Activated naive CD8-positive, alpha-beta T cell (primary cell): ENCODE data around the gene TTLL13.
"Not testable (repeated sequence)": the region's sequence is repeated elsewhere in the genome, so short reads cannot be mapped to it uniquely, and the experiment has no call there.

Source experiments
- H3K27ac Mint-ChIP-seq: one replicate; pipeline ENCODE4 v1.8.0; 2021; ENCODE audit warnings: mixed read lengths
- H3K27me3 Mint-ChIP-seq: one replicate; pipeline ENCODE4 v1.8.0; 2021; ENCODE audit warnings: mixed read lengths
- H3K36me3 Mint-ChIP-seq: one replicate; pipeline ENCODE4 v1.8.0; 2021; ENCODE audit warnings: mixed read lengths
- H3K4me1 Mint-ChIP-seq: one replicate; pipeline ENCODE4 v1.8.0; 2021; ENCODE audit warnings: low read depth, mixed read lengths
- H3K4me3 Mint-ChIP-seq: one replicate; pipeline ENCODE4 v1.8.0; 2021; ENCODE audit warnings: mild to moderate bottlenecking, mixed read lengths
- H3K9me3 Mint-ChIP-seq: one replicate; pipeline ENCODE4 v1.8.0; 2021; ENCODE audit warnings: low read depth, mixed read lengths

The TTLL13 gene

GRCh38 chr15:90241343-90242192 lies 7.8 kb upstream of the TTLL13 start:
- Mint-ChIP-seq H3K27ac (no peak overlapping the region), H3K4me1 (peaks cover 6% of the 10 kb centered on the region), H3K36me3 (peaks cover 4% of the 10 kb centered on the region), H3K9me3 (no peaks in the 10 kb centered on the region), H3K4me3 (no peak overlapping the region), H3K27me3 (no peaks in the 10 kb centered on the region)

GRCh38 chr15:90243943-90244639 lies 5.3 kb upstream of the TTLL13 start:
- Mint-ChIP-seq H3K9me3 (no peaks in the 10 kb centered on the region), H3K4me3 (no peak overlapping the region), H3K27ac (no peak overlapping the region), H3K4me1 (peaks cover 8% of the 10 kb centered on the region), H3K36me3 (no peaks in the 10 kb centered on the region), H3K27me3 (no peaks in the 10 kb centered on the region)

GRCh38 chr15:90248789-90249202 lies 560 bp upstream of the TTLL13 start:
- H3K27me3 Mint-ChIP-seq, result no peaks in the 10 kb centered on the region
- no peaks in the 10 kb centered on the region for H3K36me3 Mint-ChIP-seq
- no peaks in the 10 kb centered on the region for H3K9me3 Mint-ChIP-seq
- H3K4me1 Mint-ChIP-seq, result peaks cover 13% of the 10 kb centered on the region
- peak overlapping the region; percentile 78 for H3K4me3 Mint-ChIP-seq
- peak overlapping the region; percentile 10 for H3K27ac Mint-ChIP-seq

GRCh38 chr15:90257776-90258175 lies 8.4 kb downstream of the TTLL13 start:
- H3K36me3 Mint-ChIP-seq, result no peaks in the 10 kb centered on the region
- H3K9me3 Mint-ChIP-seq, result no peaks in the 10 kb centered on the region
- no peaks in the 10 kb centered on the region for H3K27me3 Mint-ChIP-seq
- no peak overlapping the region for H3K27ac Mint-ChIP-seq
- H3K4me3 Mint-ChIP-seq, result no peak overlapping the region
- H3K4me1 Mint-ChIP-seq, result no peaks in the 10 kb centered on the region

GRCh38 chr15:90259524-90259923 lies 10.2 kb downstream of the TTLL13 start:
- H3K4me3 Mint-ChIP-seq, result no peak overlapping the region
- no peak overlapping the region for H3K27ac Mint-ChIP-seq
- no peaks in the 10 kb centered on the region for H3K27me3 Mint-ChIP-seq
- peaks cover 5% of the 10 kb centered on the region for H3K4me1 Mint-ChIP-seq
- H3K36me3 Mint-ChIP-seq, result no peaks in the 10 kb centered on the region
- H3K9me3 Mint-ChIP-seq, result no peaks in the 10 kb centered on the region

- not testable (repeated sequence) for H3K4me3 Mint-ChIP-seq, H3K27ac Mint-ChIP-seq, H3K36me3 Mint-ChIP-seq, H3K9me3 Mint-ChIP-seq, H3K4me1 Mint-ChIP-seq, H3K27me3 Mint-ChIP-seq
Observed at GRCh38 chr15:90260731-90261130, 11.4 kb downstream of the TTLL13 start.

- no peaks in the 10 kb centered on the region for H3K9me3 Mint-ChIP-seq
- H3K36me3 Mint-ChIP-seq, result no peaks in the 10 kb centered on the region
- no peaks in the 10 kb centered on the region for H3K27me3 Mint-ChIP-seq
- no peak overlapping the region for H3K27ac Mint-ChIP-seq
- no peak overlapping the region for H3K4me3 Mint-ChIP-seq
- peaks cover 12% of the 10 kb centered on the region for H3K4me1 Mint-ChIP-seq
Observed at GRCh38 chr15:90261811-90262210, 12.5 kb downstream of the TTLL13 start.

GRCh38 chr15:90262426-90262825 lies 13.1 kb downstream of the TTLL13 start:
- H3K36me3 Mint-ChIP-seq, result no peaks in the 10 kb centered on the region
- H3K4me1 Mint-ChIP-seq, result peaks cover 18% of the 10 kb centered on the region
- no peaks in the 10 kb centered on the region for H3K9me3 Mint-ChIP-seq
- no peak overlapping the region for H3K4me3 Mint-ChIP-seq
- peak overlapping the region; percentile 2 for H3K27ac Mint-ChIP-seq
- H3K27me3 Mint-ChIP-seq, result no peaks in the 10 kb centered on the region

GRCh38 chr15:90264671-90265070 lies 15.3 kb downstream of the TTLL13 start:
- Mint-ChIP-seq H3K27ac (peak overlapping the region; percentile 98), H3K9me3 (no peaks in the 10 kb centered on the region), H3K36me3 (peaks cover 4% of the 10 kb centered on the region), H3K4me1 (peaks cover 32% of the 10 kb centered on the region), H3K4me3 (peak overlapping the region; percentile 97), H3K27me3 (no peaks in the 10 kb centered on the region)

GRCh38 chr15:90265271-90266060 lies 16.1 kb downstream of the TTLL13 start, which contains the start of gene NGRN:
Gene NGRN (plus strand): TSS chr15:90265672. CDS start chr15:90265713, 41 bp downstream.
- no peaks in the 10 kb centered on the region for H3K9me3 Mint-ChIP-seq
- H3K36me3 Mint-ChIP-seq, result peaks cover 4% of the 10 kb centered on the region
- H3K4me3 Mint-ChIP-seq, result peak within 1 kb of the TSS; percentile 97
- no peaks in the 10 kb centered on the region for H3K27me3 Mint-ChIP-seq
- H3K4me1 Mint-ChIP-seq, result peaks cover 40% of the 10 kb centered on the region
- H3K27ac Mint-ChIP-seq, result peak within 1 kb of the TSS; percentile 98

GRCh38 chr15:90266061-90266431 lies 16.7 kb downstream of the TTLL13 start:
- Mint-ChIP-seq H3K27ac (peak overlapping the region; percentile 98), H3K9me3 (no peaks in the 10 kb centered on the region), H3K4me1 (peaks cover 45% of the 10 kb centered on the region), H3K36me3 (peaks cover 4% of the 10 kb centered on the region), H3K4me3 (peak overlapping the region; percentile 97), H3K27me3 (no peaks in the 10 kb centered on the region)

GRCh38 chr15:90266485-90266884 lies 17.1 kb downstream of the TTLL13 start:
- H3K27ac Mint-ChIP-seq, result peak overlapping the region; percentile 98
- H3K9me3 Mint-ChIP-seq, result no peaks in the 10 kb centered on the region
- no peaks in the 10 kb centered on the region for H3K27me3 Mint-ChIP-seq
- peaks cover 4% of the 10 kb centered on the region for H3K36me3 Mint-ChIP-seq
- peaks cover 49% of the 10 kb centered on the region for H3K4me1 Mint-ChIP-seq
- peak overlapping the region; percentile 97 for H3K4me3 Mint-ChIP-seq

GRCh38 chr15:90268415-90268814 lies 19.1 kb downstream of the TTLL13 start:
- Mint-ChIP-seq H3K36me3 (peaks cover 4% of the 10 kb centered on the region), H3K4me3 (peak overlapping the region; percentile 97), H3K27me3 (no peaks in the 10 kb centered on the region), H3K9me3 (no peaks in the 10 kb centered on the region), H3K4me1 (peaks cover 66% of the 10 kb centered on the region), H3K27ac (peak overlapping the region; percentile 76)

GRCh38 chr15:90270502-90271150 lies 21.3 kb downstream of the TTLL13 start:
- H3K27ac Mint-ChIP-seq, result peak overlapping the region; percentile 79
- peaks cover 7% of the 10 kb centered on the region for H3K36me3 Mint-ChIP-seq
- no peaks in the 10 kb centered on the region for H3K9me3 Mint-ChIP-seq
- peak overlapping the region; percentile 55 for H3K4me3 Mint-ChIP-seq
- H3K27me3 Mint-ChIP-seq, result no peaks in the 10 kb centered on the region
- peaks cover 58% of the 10 kb centered on the region for H3K4me1 Mint-ChIP-seq
